GM03348 (cell line): ENCODE data around the gene SLC30A5.
"Not testable (repeated sequence)": the region's sequence is repeated elsewhere in the genome, so short reads cannot be mapped to it uniquely, and the experiment has no call there.

Experiments
- DNase-seq: peaks from one replicate; pipeline ENCODE4 v3.0.0; 2012; ENCODE audit warnings: low spot score

SLC30A5 gene

GRCh38 chr5:69093771-69094482 lies at the start of gene SLC30A5:
SLC30A5 (plus strand) TSS chr5:69094014; CDS start chr5:69094256, 242 bp downstream.
- peak; percentile 100 for DNase-seq

GRCh38 chr5:69045213-69045612 lies 48.6 kb upstream of the SLC30A5 start:
- not testable (repeated sequence) for DNase-seq

GRCh38 chr5:69046375-69046957 lies 47.3 kb upstream of the SLC30A5 start:
- no peak for DNase-seq

GRCh38 chr5:69048230-69048629 lies 45.6 kb upstream of the SLC30A5 start:
- DNase-seq: no peak

GRCh38 chr5:69049151-69049550 lies 44.7 kb upstream of the SLC30A5 start:
- DNase-seq: no peak

GRCh38 chr5:69049796-69050195 lies 44.0 kb upstream of the SLC30A5 start:
- DNase-seq: no peak

GRCh38 chr5:69050214-69050613 lies 43.6 kb upstream of the SLC30A5 start:
- DNase-seq: no peak

GRCh38 chr5:69052181-69052580 lies 41.6 kb upstream of the SLC30A5 start:
- DNase-seq: no peak

- DNase-seq: no peak
Measured at GRCh38 chr5:69074664-69075521, 18.9 kb upstream of the SLC30A5 start.

GRCh38 chr5:69075522-69076179 lies 18.2 kb upstream of the SLC30A5 start:
- DNase-seq: no peak

GRCh38 chr5:69078921-69079540 lies 14.8 kb upstream of the SLC30A5 start:
- no peak for DNase-seq

- no peak for DNase-seq
Measured at GRCh38 chr5:69079556-69079955, 14.3 kb upstream of the SLC30A5 start.

- no peak for DNase-seq
Measured at GRCh38 chr5:69083412-69083811, 10.4 kb upstream of the SLC30A5 start.

- no peak for DNase-seq
Measured at GRCh38 chr5:69084195-69084594, 9.6 kb upstream of the SLC30A5 start.

- no peak for DNase-seq
Measured at GRCh38 chr5:69084903-69085302, 8.9 kb upstream of the SLC30A5 start.

GRCh38 chr5:69086206-69086605 lies 7.6 kb upstream of the SLC30A5 start:
- no peak for DNase-seq

GRCh38 chr5:69088006-69088405 lies 5.8 kb upstream of the SLC30A5 start:
- DNase-seq: not testable (repeated sequence)

- no peak for DNase-seq
Measured at GRCh38 chr5:69090158-69090557, 3.7 kb upstream of the SLC30A5 start.

- DNase-seq: no peak
Measured at GRCh38 chr5:69091771-69092170, 2.0 kb upstream of the SLC30A5 start.

GRCh38 chr5:69092969-69093368 lies 845 bp upstream of the SLC30A5 start:
- DNase-seq: no peak

- no peak for DNase-seq
Measured at GRCh38 chr5:69099302-69099701, 5.5 kb downstream of the SLC30A5 start.

GRCh38 chr5:69103521-69103920 lies 9.7 kb downstream of the SLC30A5 start:
- DNase-seq: no peak
